Measurements from ENCODE around the gene SOX6. TPM values are rescaled to one million over a fixed set of nuclear protein-coding genes. Genes with fewer than 3 reads are reported as not detected.

SOX6 gene
- total and polyA plus RNA-seq, 2 donors (not counting 3 experiments of a cell fraction or from before 2014, with no cell fraction given) = 0.14 to 3.7 TPM

GRCh38 chr11:15988693-15989231 is 367.6 kb downstream of the SOX6 start:
- Histone ChIP-seq H3K9me3 (replicated peaks; ENCODE audit: control insufficient read depth, insufficient read depth, low read length) (no peaks in the 10 kb centered on the region), H3K36me3 (ENCODE audit: control insufficient read depth in 2 of 2, extremely low read depth in 1 of 2, insufficient read depth in 2 of 2, low read length in 2 of 2) (no peaks in the 10 kb centered on the region), H3K27ac (ENCODE audit: insufficient read depth, low read depth, low read length) (no peak overlapping the region), H3K4me3 (replicated peaks in 1 of 3; ENCODE audit: insufficient read depth in 1 of 3, low read depth in 1 of 3, low read length in 3 of 3) (no peak overlapping the region), H3K9me1 (replicated peaks; ENCODE audit: control insufficient read depth, extremely low read depth, insufficient read depth, low read length) (no peaks in the 10 kb centered on the region), H2AFZ (ENCODE audit: low read depth, low read length) (no peak overlapping the region), H3K27me3 (ENCODE audit: control insufficient read depth in 2 of 2, insufficient read depth in 2 of 2, low read length in 2 of 2) (no peaks in the 10 kb centered on the region), H4K20me1 (replicated peaks; ENCODE audit: control insufficient read depth, extremely low read depth, insufficient read depth, low read length) (no peaks in the 10 kb centered on the region), H3K4me1 (ENCODE audit: control insufficient read depth, extremely low read depth, insufficient read depth, low read length) (no peaks in the 10 kb centered on the region), H3K9ac (replicated peaks; ENCODE audit: extremely low read depth, insufficient read depth, low read length) (no peak overlapping the region), H3K4me2 (ENCODE audit: insufficient read depth, low read length) (no peak overlapping the region), H3K79me2 (ENCODE audit: control insufficient read depth, insufficient read depth, low read length) (no peaks in the 10 kb centered on the region)
- DNase-seq (ENCODE audit: low read depth, low spot score) (no peak), FAIRE-seq (no peak)
- dilution Hi-C loops (cut with MboI; ENCODE audit: extremely low pct_ligation_motif_present, low sequenced_read_pairs) = no loop called here
- intact Hi-C loops (cut with micrococcal nuclease) = no loop called here
- POLR2A ChIA-PET = no interaction called here
- CTCF ChIA-PET = interaction anchor here (1.1 to 1.5 kb wide), 2 partner anchors 9 to 48 kb away, joined by 5 to 7 read pairs; no protein-coding TSS in a partner anchor
- TF ChIP-seq MAX (IDR thresholded peaks at IDR 0.05; ENCODE audit: insufficient read depth, insufficient read length) = no peak
- TF ChIP-seq CTCF (IDR thresholded peaks at IDR 0.05; ENCODE audit: extremely low read depth in 1 of 2, insufficient read depth in 1 of 2, low read depth in 1 of 2, low read length in 2 of 2) = no peak
- no peak for TF ChIP-seq GATA2 (IDR thresholded peaks at IDR 0.05; ENCODE audit: insufficient read depth, insufficient read length, low read depth, low read length)
- TF ChIP-seq POLR2AphosphoS5 (IDR thresholded peaks at IDR 0.05; ENCODE audit: insufficient read depth, low read depth, low read length) = no peak
- no peak for TF ChIP-seq MYC (IDR thresholded peaks at IDR 0.05; ENCODE audit: low read depth, low read length)
- no peak for TF ChIP-seq FOS (IDR thresholded peaks at IDR 0.05; ENCODE audit: borderline replicate concordance, insufficient read depth, low read length)
- TF ChIP-seq EZH2 (IDR thresholded peaks at IDR 0.05; ENCODE audit: borderline replicate concordance, low read depth, low read length, severe bottlenecking) = no peak
- TF ChIP-seq JUN (IDR thresholded peaks at IDR 0.05; ENCODE audit: borderline replicate concordance, insufficient read depth, insufficient read length, low read depth) = no peak
- TF ChIP-seq POLR2A (IDR thresholded peaks at IDR 0.05; ENCODE audit: low read depth, low read length) = no peak
- BruUV-seq (replicated peaks) = no TSS peak
